DND-41 (cell line): Measurements from ENCODE around the gene MYLK4.

Source experiments
- EZH2 ChIP-seq: IDR thresholded peaks from 3 replicates; pipeline ENCODE4 v1.6.1; 2012; ENCODE audit warnings: borderline replicate concordance, low read depth, mild to moderate bottlenecking, moderate library complexity, low read length, inconsistent platforms; ENCODE audit not compliant: severe bottlenecking
- TF ChIP-seq, protein P1 (sequence below): IDR thresholded peaks from 2 replicates; pipeline ENCODE4 v1.5.1; 2012; ENCODE audit warnings: borderline replicate concordance, low read length, moderate library complexity, mild to moderate bottlenecking; ENCODE audit not compliant: poor library complexity, severe bottlenecking; ENCODE audit errors: extremely low read depth

DNA sequence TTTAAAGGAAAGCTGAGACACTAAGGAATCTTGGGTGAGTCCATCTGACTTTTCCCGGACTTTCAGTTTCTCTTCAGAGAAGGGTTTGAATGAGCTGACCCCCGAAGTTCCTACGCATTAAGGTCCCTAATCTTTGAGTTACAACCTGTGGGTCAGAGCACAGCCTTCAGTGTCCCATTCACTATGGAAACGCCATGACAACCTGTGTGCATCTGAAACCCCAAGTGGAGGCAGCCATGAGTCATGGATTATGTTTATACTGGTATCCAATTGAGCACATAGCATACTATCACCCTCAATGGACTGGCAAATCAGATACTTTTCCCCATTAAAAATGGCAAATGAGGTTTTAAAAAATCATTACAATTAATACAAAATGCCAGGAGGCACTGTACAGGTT lies 11.4 kb downstream of the MYLK4 start:
- TF ChIP-seq, protein P1, sequence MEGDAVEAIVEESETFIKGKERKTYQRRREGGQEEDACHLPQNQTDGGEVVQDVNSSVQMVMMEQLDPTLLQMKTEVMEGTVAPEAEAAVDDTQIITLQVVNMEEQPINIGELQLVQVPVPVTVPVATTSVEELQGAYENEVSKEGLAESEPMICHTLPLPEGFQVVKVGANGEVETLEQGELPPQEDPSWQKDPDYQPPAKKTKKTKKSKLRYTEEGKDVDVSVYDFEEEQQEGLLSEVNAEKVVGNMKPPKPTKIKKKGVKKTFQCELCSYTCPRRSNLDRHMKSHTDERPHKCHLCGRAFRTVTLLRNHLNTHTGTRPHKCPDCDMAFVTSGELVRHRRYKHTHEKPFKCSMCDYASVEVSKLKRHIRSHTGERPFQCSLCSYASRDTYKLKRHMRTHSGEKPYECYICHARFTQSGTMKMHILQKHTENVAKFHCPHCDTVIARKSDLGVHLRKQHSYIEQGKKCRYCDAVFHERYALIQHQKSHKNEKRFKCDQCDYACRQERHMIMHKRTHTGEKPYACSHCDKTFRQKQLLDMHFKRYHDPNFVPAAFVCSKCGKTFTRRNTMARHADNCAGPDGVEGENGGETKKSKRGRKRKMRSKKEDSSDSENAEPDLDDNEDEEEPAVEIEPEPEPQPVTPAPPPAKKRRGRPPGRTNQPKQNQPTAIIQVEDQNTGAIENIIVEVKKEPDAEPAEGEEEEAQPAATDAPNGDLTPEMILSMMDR, result no peak
- TF ChIP-seq EZH2, result no peak
